Measurements from ENCODE around the gene ZEB2.

The ZEB2 gene

DNA sequence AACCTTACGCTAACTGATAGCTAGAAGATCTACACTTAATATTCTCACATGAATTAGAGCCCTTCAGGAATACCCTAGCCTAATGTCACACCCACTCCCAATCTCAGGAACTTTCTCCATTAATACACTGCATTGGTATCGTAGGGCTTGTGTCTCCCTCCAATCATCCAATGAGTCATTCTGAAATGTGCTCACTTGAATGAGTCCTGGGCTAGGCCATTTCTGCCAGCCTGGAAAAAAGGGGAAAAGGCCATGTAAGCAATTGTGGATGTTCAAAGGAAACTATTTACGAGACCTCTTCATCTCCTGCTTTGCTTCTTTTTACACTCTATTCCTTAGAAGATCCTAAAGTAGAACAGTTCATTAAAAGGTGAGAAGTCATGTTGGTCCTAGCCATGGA lies 18.8 kb downstream of the ZEB2 start:
- Histone ChIP-seq H3K27me3 (replicated peaks in 2 of 5; ENCODE audit: control insufficient read depth in 4 of 5, insufficient read depth in 5 of 5, low read length in 4 of 5) (no peaks in the 10 kb centered on the region), H3K4me1 (ENCODE audit: control extremely low read depth in 1 of 4, control insufficient read depth in 4 of 4, insufficient read depth in 4 of 4, low read length in 3 of 4) (peaks cover 6 to 31% (median 21%) of the 10 kb centered on the region in 4 experiments), H3K4me3 (ENCODE audit: control insufficient read depth in 1 of 7, extremely low read depth in 1 of 7, insufficient read depth in 4 of 7, low read depth in 2 of 7, low read length in 6 of 7) (no peak overlapping the region), H3K36me3 (ENCODE audit: control insufficient read depth in 4 of 4, insufficient read depth in 4 of 4, low read length in 3 of 4) (peaks cover 4 to 81% (median 42%) of the 10 kb centered on the region in 4 experiments), H3K9me3 (ENCODE audit: control extremely low read depth in 1 of 5, control insufficient read depth in 4 of 5, insufficient read depth in 2 of 5, low read depth in 1 of 5, low read length in 4 of 5) (no peaks in the 10 kb centered on the region), H3K27ac (ENCODE audit: insufficient read depth in 1 of 2, low read depth in 1 of 2, low read length in 2 of 2, poor library complexity in 1 of 2, severe bottlenecking in 2 of 2) (peak overlapping the region in 1 of 2 experiments; percentile 0)
- POLR2A ChIA-PET: interaction anchor here (0.6 kb wide), 1 partner anchor 80 kb away, joined by 4 read pairs; no protein-coding TSS in a partner anchor
- WGBS (ENCODE audit: insufficient coverage): 100% methylated on average over 1 of the region's 3 CpGs
- CTCF ChIA-PET: interaction anchor here (0.9 to 1.6 kb wide), 3 partner anchors 8 to 21 kb away, joined by 3 to 6 read pairs (median 5); no protein-coding TSS in a partner anchor
- DNase-seq: no peak

DNA sequence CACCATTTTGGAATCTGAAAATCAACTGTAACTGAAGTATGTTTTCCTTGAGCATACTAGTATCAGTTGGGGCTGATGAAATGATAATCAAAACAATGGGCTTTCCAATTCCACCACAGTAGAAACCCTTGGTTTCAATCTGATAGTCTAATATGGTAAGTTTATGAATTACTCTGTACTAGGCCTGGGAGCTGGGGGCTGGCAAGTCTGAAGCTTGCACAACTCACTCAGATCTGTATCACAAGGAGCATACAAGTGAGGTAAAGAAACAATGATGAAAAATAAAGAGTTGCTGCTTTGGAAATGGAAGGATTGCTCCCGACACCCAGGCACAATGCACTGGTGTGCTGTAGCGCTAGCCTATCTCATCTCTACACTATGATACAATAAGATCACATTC lies 19.4 kb downstream of the ZEB2 start:
- DNase-seq: no peak
- Histone ChIP-seq H3K36me3 (ENCODE audit: control insufficient read depth in 4 of 4, insufficient read depth in 4 of 4, low read length in 3 of 4) (peaks cover 4 to 84% (median 46%) of the 10 kb centered on the region in 4 experiments), H3K27me3 (replicated peaks in 2 of 5; ENCODE audit: control insufficient read depth in 4 of 5, insufficient read depth in 5 of 5, low read length in 4 of 5) (no peaks in the 10 kb centered on the region), H3K27ac (ENCODE audit: insufficient read depth in 1 of 2, low read depth in 1 of 2, low read length in 2 of 2, poor library complexity in 1 of 2, severe bottlenecking in 2 of 2) (no peak overlapping the region), H3K4me1 (ENCODE audit: control extremely low read depth in 1 of 4, control insufficient read depth in 4 of 4, insufficient read depth in 4 of 4, low read length in 3 of 4) (peaks cover under 1 to 31% (median 22%) of the 10 kb centered on the region in 4 experiments), H3K4me3 (ENCODE audit: control insufficient read depth in 1 of 7, extremely low read depth in 1 of 7, insufficient read depth in 4 of 7, low read depth in 2 of 7, low read length in 6 of 7) (no peak overlapping the region), H3K9me3 (ENCODE audit: control extremely low read depth in 1 of 5, control insufficient read depth in 4 of 5, insufficient read depth in 2 of 5, low read depth in 1 of 5, low read length in 4 of 5) (no peaks in the 10 kb centered on the region)
- no CpG with 5 or more reads among the region's 2 CpGs for WGBS (ENCODE audit: insufficient coverage)
- ChIA-PET CTCF (no interaction called here), POLR2A (no interaction called here)

DNA sequence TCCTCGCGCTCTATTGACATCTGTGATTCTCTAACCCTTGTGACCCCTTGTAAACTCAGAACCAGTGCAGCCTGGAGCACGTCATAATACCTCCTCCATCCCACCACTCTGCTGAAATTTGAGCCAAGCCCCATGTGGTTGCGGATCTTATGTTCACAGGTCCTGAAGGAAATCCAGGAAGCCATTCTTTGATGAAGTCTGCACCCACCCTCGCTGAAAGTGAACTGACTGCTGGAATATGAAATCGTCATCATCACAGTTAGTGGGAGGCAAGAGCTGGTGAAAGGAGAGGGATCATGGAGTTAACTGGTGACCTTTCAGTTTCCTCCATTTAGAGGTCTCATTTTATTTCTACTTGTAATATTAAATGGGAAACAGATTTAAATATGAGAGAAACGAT lies 21.6 kb downstream of the ZEB2 start:
- CTCF ChIA-PET: interaction anchor here (0.8 to 2.2 kb wide), 2 partner anchors 10 to 16 kb away, joined by 3 to 8 read pairs; no protein-coding TSS in a partner anchor
- WGBS (ENCODE audit: insufficient coverage): 91% methylated on average over 6 of the region's 7 CpGs
- Histone ChIP-seq H3K4me1 (ENCODE audit: control extremely low read depth in 1 of 4, control insufficient read depth in 4 of 4, insufficient read depth in 4 of 4, low read length in 3 of 4) (peaks cover under 1 to 29% (median 20%) of the 10 kb centered on the region in 4 experiments), H3K4me3 (ENCODE audit: control insufficient read depth in 1 of 7, extremely low read depth in 1 of 7, insufficient read depth in 4 of 7, low read depth in 2 of 7, low read length in 6 of 7) (no peak overlapping the region), H3K27me3 (replicated peaks in 2 of 5; ENCODE audit: control insufficient read depth in 4 of 5, insufficient read depth in 5 of 5, low read length in 4 of 5) (no peaks in the 10 kb centered on the region), H3K9me3 (ENCODE audit: control extremely low read depth in 1 of 5, control insufficient read depth in 4 of 5, insufficient read depth in 2 of 5, low read depth in 1 of 5, low read length in 4 of 5) (no peaks in the 10 kb centered on the region), H3K27ac (ENCODE audit: insufficient read depth in 1 of 2, low read depth in 1 of 2, low read length in 2 of 2, poor library complexity in 1 of 2, severe bottlenecking in 2 of 2) (no peak overlapping the region), H3K36me3 (ENCODE audit: control insufficient read depth in 4 of 4, insufficient read depth in 4 of 4, low read length in 3 of 4) (peaks cover 6 to 74% (median 43%) of the 10 kb centered on the region in 4 experiments)
- peak in 1 of 3 donors; percentile 46 for DNase-seq
- POLR2A ChIA-PET: no interaction called here

DNA sequence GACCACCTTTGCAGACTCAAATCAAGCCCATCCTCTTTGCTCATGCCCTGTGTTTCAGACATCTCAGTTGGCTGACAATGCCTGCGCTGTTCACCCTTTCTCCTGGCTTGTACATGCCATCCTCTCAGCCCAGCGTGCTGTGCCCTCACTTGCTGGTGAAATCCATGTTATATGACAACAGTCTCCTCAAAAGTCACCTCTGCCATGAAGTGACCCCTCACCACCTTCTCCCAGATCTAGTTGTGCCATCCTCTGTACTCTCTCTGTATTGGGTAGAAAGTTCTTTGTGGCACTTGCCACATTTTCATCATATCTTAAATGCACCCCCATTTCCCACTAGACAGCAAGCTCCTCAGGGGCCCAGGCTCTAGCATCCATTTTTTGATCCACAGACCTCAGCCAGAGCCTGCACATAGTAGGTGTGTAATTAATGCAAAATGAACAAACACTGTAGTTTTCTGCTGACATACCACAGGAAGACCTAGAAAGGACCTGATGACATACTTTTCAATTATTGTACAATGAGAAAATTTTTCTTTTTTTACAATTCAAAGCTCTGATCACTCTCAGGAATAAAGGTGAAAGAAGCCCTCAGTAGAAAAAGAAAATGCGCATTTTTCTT lies 22.8 kb downstream of the ZEB2 start:
- peaks cover 4 to 69% (median 39%) of the 10 kb centered on the region in 4 experiments for H3K36me3 ChIP-seq (ENCODE audit: control insufficient read depth in 4 of 4, insufficient read depth in 4 of 4, low read length in 3 of 4)
- ChIA-PET CTCF (interaction anchor here (0.7 to 2.2 kb wide), 3 partner anchors 11 to 19 kb away, joined by 3 to 8 read pairs (median 3); no protein-coding TSS in a partner anchor), POLR2A (no interaction called here)
- H3K27me3 ChIP-seq (replicated peaks in 2 of 5; ENCODE audit: control insufficient read depth in 4 of 5, insufficient read depth in 5 of 5, low read length in 4 of 5): no peaks in the 10 kb centered on the region
- peak in 1 of 3 donors; percentile 38 for DNase-seq
- WGBS (ENCODE audit: insufficient coverage): 94% methylated on average over 2 of the region's 3 CpGs
- peaks cover 6 to 39% (median 26%) of the 10 kb centered on the region in 4 experiments for H3K4me1 ChIP-seq (ENCODE audit: control extremely low read depth in 1 of 4, control insufficient read depth in 4 of 4, insufficient read depth in 4 of 4, low read length in 3 of 4)
- H3K9me3 ChIP-seq (ENCODE audit: control extremely low read depth in 1 of 5, control insufficient read depth in 4 of 5, insufficient read depth in 2 of 5, low read depth in 1 of 5, low read length in 4 of 5): no peaks in the 10 kb centered on the region
- H3K27ac ChIP-seq (ENCODE audit: insufficient read depth in 1 of 2, low read depth in 1 of 2, low read length in 2 of 2, poor library complexity in 1 of 2, severe bottlenecking in 2 of 2): peak overlapping the region in 1 of 2 experiments; percentile 35
- no peak overlapping the region for H3K4me3 ChIP-seq (ENCODE audit: control insufficient read depth in 1 of 7, extremely low read depth in 1 of 7, insufficient read depth in 4 of 7, low read depth in 2 of 7, low read length in 6 of 7)

DNA sequence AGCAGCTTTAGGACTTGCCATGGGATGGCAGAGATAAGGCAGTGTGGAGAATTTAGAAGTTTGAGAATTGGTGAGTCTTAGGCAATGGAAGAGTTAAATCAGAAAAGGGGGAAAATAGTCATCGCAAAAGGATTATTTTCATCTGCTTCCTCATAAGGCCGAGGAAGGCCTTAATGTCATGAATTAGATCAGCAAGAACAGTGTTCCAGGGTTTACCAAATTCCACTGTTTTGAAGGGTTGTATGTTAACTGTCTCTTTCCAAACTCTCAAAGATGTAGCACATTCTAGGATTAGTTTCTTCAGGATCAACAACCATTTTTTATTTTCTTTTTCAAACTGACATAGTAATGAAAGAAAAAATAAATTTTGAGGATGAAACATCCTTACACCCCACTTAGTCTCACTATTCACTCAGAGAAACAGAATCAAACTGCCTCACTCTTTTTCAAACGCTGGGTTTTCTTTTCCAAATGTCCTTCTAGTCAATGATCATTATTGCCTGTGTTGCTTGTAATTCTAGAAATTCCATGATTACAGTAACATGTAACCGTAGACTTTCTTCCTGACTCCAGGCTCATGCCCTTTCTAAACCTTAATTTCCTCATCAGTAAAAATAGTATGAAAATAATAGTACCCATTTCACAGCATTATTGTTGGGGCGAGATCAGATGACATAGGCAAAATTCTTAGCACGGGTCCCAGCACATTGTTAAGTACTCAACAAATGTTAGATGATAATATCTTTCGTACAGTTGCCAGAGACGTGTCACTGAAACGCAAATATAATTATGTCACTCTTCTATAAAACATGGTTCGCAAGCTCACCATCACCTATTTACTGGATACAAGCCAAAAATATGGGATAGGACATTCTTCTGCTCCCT lies 23.6 kb downstream of the ZEB2 start:
- Histone ChIP-seq H3K27ac (ENCODE audit: insufficient read depth in 1 of 2, low read depth in 1 of 2, low read length in 2 of 2, poor library complexity in 1 of 2, severe bottlenecking in 2 of 2) (peak overlapping the region in 1 of 2 experiments; percentile 35), H3K4me3 (ENCODE audit: control insufficient read depth in 1 of 7, extremely low read depth in 1 of 7, insufficient read depth in 4 of 7, low read depth in 2 of 7, low read length in 6 of 7) (no peak overlapping the region), H3K27me3 (replicated peaks in 2 of 5; ENCODE audit: control insufficient read depth in 4 of 5, insufficient read depth in 5 of 5, low read length in 4 of 5) (no peaks in the 10 kb centered on the region), H3K36me3 (ENCODE audit: control insufficient read depth in 4 of 4, insufficient read depth in 4 of 4, low read length in 3 of 4) (peaks cover 10 to 69% (median 37%) of the 10 kb centered on the region in 4 experiments), H3K9me3 (ENCODE audit: control extremely low read depth in 1 of 5, control insufficient read depth in 4 of 5, insufficient read depth in 2 of 5, low read depth in 1 of 5, low read length in 4 of 5) (no peaks in the 10 kb centered on the region), H3K4me1 (ENCODE audit: control extremely low read depth in 1 of 4, control insufficient read depth in 4 of 4, insufficient read depth in 4 of 4, low read length in 3 of 4) (peaks cover 6 to 41% (median 27%) of the 10 kb centered on the region in 4 experiments)
- DNase-seq: no peak
- WGBS (ENCODE audit: insufficient coverage): 74% methylated on average over 7 of the region's 10 CpGs
- ChIA-PET POLR2A (no interaction called here), CTCF (no interaction called here)

DNA sequence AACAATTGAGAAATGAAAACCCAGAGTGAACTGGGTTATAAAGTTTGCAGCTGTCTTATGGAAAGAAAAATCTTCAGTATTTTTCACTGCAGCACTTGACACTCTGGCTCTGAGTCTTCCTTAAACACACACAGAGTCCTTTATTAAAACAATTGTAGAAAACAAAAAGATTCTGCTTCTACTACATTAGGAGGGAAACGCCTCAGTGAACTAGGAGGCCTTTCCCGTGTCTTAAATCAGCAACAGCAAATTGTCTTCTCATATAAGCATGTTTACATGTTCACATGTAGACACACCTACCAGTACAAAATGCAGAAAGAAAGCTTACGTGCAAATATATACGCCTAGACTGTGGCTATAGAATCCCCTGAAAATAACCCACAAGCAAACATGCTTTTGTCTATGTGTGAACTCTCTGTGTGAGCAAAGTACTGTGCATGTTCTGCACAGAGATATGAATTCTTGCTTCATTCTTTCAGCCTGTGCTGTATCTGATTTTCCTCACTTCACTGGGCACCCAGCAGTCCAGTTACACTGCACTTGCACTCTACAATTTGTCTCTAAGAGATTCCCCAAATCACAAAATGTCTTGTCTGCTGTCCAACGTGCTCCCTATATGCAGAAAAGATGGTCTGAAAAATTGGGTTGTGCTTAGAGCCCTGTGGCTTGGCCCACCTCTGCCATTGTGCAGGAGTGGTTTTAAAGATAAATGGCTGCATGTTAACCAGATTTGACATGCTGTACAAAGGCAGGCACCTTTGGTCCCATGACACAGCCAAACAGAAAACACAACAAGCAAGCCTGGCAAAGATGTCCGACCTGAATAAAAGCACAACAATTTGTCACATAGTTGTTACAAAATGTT lies 24.5 kb downstream of the ZEB2 start:
- H3K27me3 ChIP-seq (replicated peaks in 2 of 5; ENCODE audit: control insufficient read depth in 4 of 5, insufficient read depth in 5 of 5, low read length in 4 of 5): no peaks in the 10 kb centered on the region
- H3K4me1 ChIP-seq (ENCODE audit: control extremely low read depth in 1 of 4, control insufficient read depth in 4 of 4, insufficient read depth in 4 of 4, low read length in 3 of 4): peaks cover 6 to 41% (median 29%) of the 10 kb centered on the region in 4 experiments
- WGBS (ENCODE audit: insufficient coverage): 81% methylated on average over 3 of the region's 6 CpGs
- H3K4me3 ChIP-seq (ENCODE audit: control insufficient read depth in 1 of 7, extremely low read depth in 1 of 7, insufficient read depth in 4 of 7, low read depth in 2 of 7, low read length in 6 of 7): peak overlapping the region in 1 of 7 experiments; percentile 1
- ChIA-PET CTCF (interaction anchor here (0.6 kb wide), 1 partner anchor 20 kb away, joined by 3 read pairs; no protein-coding TSS in a partner anchor), POLR2A (no interaction called here)
- peaks cover 11 to 69% (median 37%) of the 10 kb centered on the region in 4 experiments for H3K36me3 ChIP-seq (ENCODE audit: control insufficient read depth in 4 of 4, insufficient read depth in 4 of 4, low read length in 3 of 4)
- no peak for DNase-seq
- H3K27ac ChIP-seq (ENCODE audit: insufficient read depth in 1 of 2, low read depth in 1 of 2, low read length in 2 of 2, poor library complexity in 1 of 2, severe bottlenecking in 2 of 2): no peak overlapping the region
- no peaks in the 10 kb centered on the region for H3K9me3 ChIP-seq (ENCODE audit: control extremely low read depth in 1 of 5, control insufficient read depth in 4 of 5, insufficient read depth in 2 of 5, low read depth in 1 of 5, low read length in 4 of 5)
